ENCODE data around the gene FAM168A.

The FAM168A gene

GRCh38 chr11:73402834-73403185 lies 195.1 kb downstream of the FAM168A start:
- no peak for DNase-seq (ENCODE audit: low read depth, low spot score)

GRCh38 chr11:73401924-73402833 lies 195.7 kb downstream of the FAM168A start:
- H3K9me3 ChIP-seq (ENCODE audit: insufficient read depth, low read length): no peaks in the 10 kb centered on the region
- no peak for DNase-seq (ENCODE audit: low read depth, low spot score)
- TF ChIP-seq YY1 (IDR thresholded peaks at IDR 0.05; ENCODE audit: insufficient read depth, insufficient read length) (no peak), ZNF274 (IDR thresholded peaks at IDR 0.05; ENCODE audit: low read depth, low read length) (no peak), SUZ12 (IDR thresholded peaks at IDR 0.05; ENCODE audit: extremely low read depth, insufficient read depth, insufficient read length) (no peak)

More at GRCh38 chr11:73402834-73403185, 195.1 kb downstream of the FAM168A start:
- Histone ChIP-seq H3K4me1 (ENCODE audit: insufficient read depth, insufficient read length) (peaks cover 22% of the 10 kb centered on the region), H3K36me3 (ENCODE audit: insufficient read depth, insufficient read length, low read length) (peaks cover 49% of the 10 kb centered on the region), H3K9me3 (ENCODE audit: insufficient read depth, low read length) (no peaks in the 10 kb centered on the region), H3K4me3 (ENCODE audit: insufficient read length, low read depth) (no peak overlapping the region), H3K9ac (ENCODE audit: insufficient read length, low read depth) (no peak overlapping the region), H3K27me3 (ENCODE audit: insufficient read depth, insufficient read length) (no peaks in the 10 kb centered on the region)
- no peak for TF ChIP-seq YY1 (IDR thresholded peaks at IDR 0.05; ENCODE audit: insufficient read depth, insufficient read length)
- TF ChIP-seq SUZ12 (IDR thresholded peaks at IDR 0.05; ENCODE audit: extremely low read depth, insufficient read depth, insufficient read length): no peak
- TF ChIP-seq ZNF274 (IDR thresholded peaks at IDR 0.05; ENCODE audit: low read depth, low read length): no peak

GRCh38 chr11:73401217-73401923 lies 196.5 kb downstream of the FAM168A start:
- TF ChIP-seq SUZ12 (IDR thresholded peaks at IDR 0.05; ENCODE audit: extremely low read depth, insufficient read depth, insufficient read length) (no peak), ZNF274 (IDR thresholded peaks at IDR 0.05; ENCODE audit: low read depth, low read length) (no peak), YY1 (IDR thresholded peaks at IDR 0.05; ENCODE audit: insufficient read depth, insufficient read length) (no peak)
- Histone ChIP-seq H3K36me3 (ENCODE audit: insufficient read depth, insufficient read length, low read length) (peaks cover 47% of the 10 kb centered on the region), H3K4me3 (ENCODE audit: insufficient read length, low read depth) (no peak overlapping the region), H3K27me3 (ENCODE audit: insufficient read depth, insufficient read length) (no peaks in the 10 kb centered on the region), H3K4me1 (ENCODE audit: insufficient read depth, insufficient read length) (peaks cover 22% of the 10 kb centered on the region), H3K9me3 (ENCODE audit: insufficient read depth, low read length) (no peaks in the 10 kb centered on the region), H3K9ac (ENCODE audit: insufficient read length, low read depth) (no peak overlapping the region)
- no peak for DNase-seq (ENCODE audit: low read depth, low spot score)

More at GRCh38 chr11:73401924-73402833, 195.7 kb downstream of the FAM168A start:
- Histone ChIP-seq H3K36me3 (ENCODE audit: insufficient read depth, insufficient read length, low read length) (peaks cover 46% of the 10 kb centered on the region), H3K9ac (ENCODE audit: insufficient read length, low read depth) (no peak overlapping the region), H3K4me3 (ENCODE audit: insufficient read length, low read depth) (no peak overlapping the region), H3K27me3 (ENCODE audit: insufficient read depth, insufficient read length) (no peaks in the 10 kb centered on the region), H3K4me1 (ENCODE audit: insufficient read depth, insufficient read length) (peaks cover 22% of the 10 kb centered on the region)

GRCh38 chr11:73400293-73400692 lies 197.6 kb downstream of the FAM168A start:
- no peaks in the 10 kb centered on the region for H3K9me3 ChIP-seq (ENCODE audit: insufficient read depth, low read length)
- DNase-seq (ENCODE audit: low read depth, low spot score): no peak
- TF ChIP-seq SUZ12 (IDR thresholded peaks at IDR 0.05; ENCODE audit: extremely low read depth, insufficient read depth, insufficient read length) (no peak), YY1 (IDR thresholded peaks at IDR 0.05; ENCODE audit: insufficient read depth, insufficient read length) (no peak), ZNF274 (IDR thresholded peaks at IDR 0.05; ENCODE audit: low read depth, low read length) (no peak)
- H3K4me3 ChIP-seq (ENCODE audit: insufficient read length, low read depth): no peak overlapping the region
- peaks cover 22% of the 10 kb centered on the region for H3K4me1 ChIP-seq (ENCODE audit: insufficient read depth, insufficient read length)
- no peaks in the 10 kb centered on the region for H3K27me3 ChIP-seq (ENCODE audit: insufficient read depth, insufficient read length)
- H3K36me3 ChIP-seq (ENCODE audit: insufficient read depth, insufficient read length, low read length): peaks cover 51% of the 10 kb centered on the region
- H3K9ac ChIP-seq (ENCODE audit: insufficient read length, low read depth): no peak overlapping the region

GRCh38 chr11:73399636-73400035 lies 198.3 kb downstream of the FAM168A start:
- TF ChIP-seq ZNF274 (IDR thresholded peaks at IDR 0.05; ENCODE audit: low read depth, low read length) (no peak), SUZ12 (IDR thresholded peaks at IDR 0.05; ENCODE audit: extremely low read depth, insufficient read depth, insufficient read length) (no peak), YY1 (IDR thresholded peaks at IDR 0.05; ENCODE audit: insufficient read depth, insufficient read length) (no peak)
- Histone ChIP-seq H3K27me3 (ENCODE audit: insufficient read depth, insufficient read length) (no peaks in the 10 kb centered on the region), H3K4me1 (ENCODE audit: insufficient read depth, insufficient read length) (peaks cover 22% of the 10 kb centered on the region), H3K9ac (ENCODE audit: insufficient read length, low read depth) (no peak overlapping the region), H3K9me3 (ENCODE audit: insufficient read depth, low read length) (no peaks in the 10 kb centered on the region), H3K4me3 (ENCODE audit: insufficient read length, low read depth) (no peak overlapping the region), H3K36me3 (ENCODE audit: insufficient read depth, insufficient read length, low read length) (peaks cover 52% of the 10 kb centered on the region)
- DNase-seq (ENCODE audit: low read depth, low spot score): no peak

- TF ChIP-seq YY1 (IDR thresholded peaks at IDR 0.05; ENCODE audit: insufficient read depth, insufficient read length): no peak
- no peak for TF ChIP-seq ZNF274 (IDR thresholded peaks at IDR 0.05; ENCODE audit: low read depth, low read length)
- TF ChIP-seq SUZ12 (IDR thresholded peaks at IDR 0.05; ENCODE audit: extremely low read depth, insufficient read depth, insufficient read length): no peak
- H3K36me3 ChIP-seq (ENCODE audit: insufficient read depth, insufficient read length, low read length): peaks cover 56% of the 10 kb centered on the region
- H3K4me1 ChIP-seq (ENCODE audit: insufficient read depth, insufficient read length): peaks cover 22% of the 10 kb centered on the region
- no peaks in the 10 kb centered on the region for H3K27me3 ChIP-seq (ENCODE audit: insufficient read depth, insufficient read length)
- no peak overlapping the region for H3K4me3 ChIP-seq (ENCODE audit: insufficient read length, low read depth)
- no peaks in the 10 kb centered on the region for H3K9me3 ChIP-seq (ENCODE audit: insufficient read depth, low read length)
- no peak overlapping the region for H3K9ac ChIP-seq (ENCODE audit: insufficient read length, low read depth)
- DNase-seq (ENCODE audit: low read depth, low spot score): no peak
Measured at GRCh38 chr11:73399159-73399590, 198.7 kb downstream of the FAM168A start.

- peaks cover 60% of the 10 kb centered on the region for H3K36me3 ChIP-seq (ENCODE audit: insufficient read depth, insufficient read length, low read length)
- no peaks in the 10 kb centered on the region for H3K27me3 ChIP-seq (ENCODE audit: insufficient read depth, insufficient read length)
- no peak overlapping the region for H3K9ac ChIP-seq (ENCODE audit: insufficient read length, low read depth)
- no peaks in the 10 kb centered on the region for H3K9me3 ChIP-seq (ENCODE audit: insufficient read depth, low read length)
- peaks cover 24% of the 10 kb centered on the region for H3K4me1 ChIP-seq (ENCODE audit: insufficient read depth, insufficient read length)
- no peak for TF ChIP-seq SUZ12 (IDR thresholded peaks at IDR 0.05; ENCODE audit: extremely low read depth, insufficient read depth, insufficient read length)
- no peak for TF ChIP-seq ZNF274 (IDR thresholded peaks at IDR 0.05; ENCODE audit: low read depth, low read length)
- no peak for TF ChIP-seq YY1 (IDR thresholded peaks at IDR 0.05; ENCODE audit: insufficient read depth, insufficient read length)
- DNase-seq (ENCODE audit: low read depth, low spot score): no peak
- no peak overlapping the region for H3K4me3 ChIP-seq (ENCODE audit: insufficient read length, low read depth)
Measured at GRCh38 chr11:73398721-73399120, 199.2 kb downstream of the FAM168A start.
